Gastroesophageal sphincter (tissue), 4 donors: ENCODE data around the gene SLC66A1. TPM values are rescaled to one million over a fixed set of nuclear protein-coding genes. Genes with fewer than 3 reads are reported as not detected.
"Not testable (repeated sequence)": the region's sequence is repeated elsewhere in the genome, so short reads cannot be mapped to it uniquely, and the experiment has no call there.

Source experiments
- ATAC-seq: fragments of 150-250 bp; one replicate; pipeline ENCODE4 v1.9.1; 2016; ENCODE audit warnings: mild to moderate bottlenecking, moderate library complexity
- H3K27ac ChIP-seq, 4 donors: fragments of 200-600 bp; sonication (generic) in 3 of 4; 1 replicate in 3 of 4; 2 replicates in 1 of 4; pipeline ENCODE4 v1.5.1; 2016 to 2019
- H3K27me3 ChIP-seq: fragments of 200-600 bp; sonication (generic); one replicate; pipeline ENCODE4 v1.5.1; 2019
- H3K36me3 ChIP-seq, 2 donors: fragments of 200-600 bp; sonication (generic); one replicate each; pipeline ENCODE4 v1.5.1; 2019; ENCODE audit warnings: control low read depth in 1 of 2
- H3K4me1 ChIP-seq, 3 donors: fragments of 200-600 bp; sonication (generic); 1 replicate in 2 of 3; 2 replicates in 1 of 3; pipeline ENCODE4 v1.5.1; 2016 to 2019; ENCODE audit warnings: control low read depth in 2 of 3
- H3K4me3 ChIP-seq, 2 donors: fragments of 200-600 bp; sonication (generic); one replicate each; pipeline ENCODE4 v1.5.1; 2019; ENCODE audit warnings: mild to moderate bottlenecking in 1 of 2, moderate library complexity in 1 of 2
- H3K9me3 ChIP-seq, 3 donors: fragments of 200-600 bp; sonication (generic); one replicate each; pipeline ENCODE4 v1.5.1; 2017 to 2019; ENCODE audit warnings: control low read depth in 2 of 3
- EP300 ChIP-seq: sonication (generic); formaldehyde crosslinking; IDR thresholded peaks from one replicate; pipeline ENCODE4 v1.6.1; 2017; ENCODE audit warnings: antibody characterized with exemption, mild to moderate bottlenecking
- POLR2A ChIP-seq, 2 donors: fragments of 450-650 bp; IDR thresholded peaks; one replicate each; pipeline ENCODE4 v1.6.1; 2017; ENCODE audit warnings: antibody characterized with exemption in 2 of 2, mild to moderate bottlenecking in 2 of 2, moderate library complexity in 1 of 2
- POLR2AphosphoS5 ChIP-seq: sonication (generic); formaldehyde crosslinking; IDR thresholded peaks from one replicate; pipeline ENCODE4 v1.6.1; 2017; ENCODE audit warnings: antibody characterized with exemption
- WGBS, 2 donors: methylation state at CpG; one replicate each; pipeline ENCODE4 v1.1.5; 2018; ENCODE audit warnings: low coverage in 1 of 2; 5-methylcytosine and 5-hydroxymethylcytosine counted together
- total RNA-seq, 4 donors: library from RNA; depleted of rRNA; stranded (reverse); fragments of >200 nt; gene quantifications; one replicate each; pipeline ENCODE4 v1.1.0, GENCODE V29; 2016
- TF ChIP-seq, protein P1 (sequence below), 4 experiments: fragments of 200-600 bp in 2 of 4; fragments of 450-650 bp in 2 of 4; sonication (generic) in 1 of 4; IDR thresholded peaks; one replicate each; pipeline ENCODE4 v1.5.1; 2017 to 2019; ENCODE audit warnings: antibody characterized with exemption in 4 of 4, mild to moderate bottlenecking in 2 of 4, moderate library complexity in 2 of 4

The SLC66A1 gene
- total RNA-seq, 4 donors from 2014 or later = 8.1 to 12.3 (median 11.7) TPM

DNA sequence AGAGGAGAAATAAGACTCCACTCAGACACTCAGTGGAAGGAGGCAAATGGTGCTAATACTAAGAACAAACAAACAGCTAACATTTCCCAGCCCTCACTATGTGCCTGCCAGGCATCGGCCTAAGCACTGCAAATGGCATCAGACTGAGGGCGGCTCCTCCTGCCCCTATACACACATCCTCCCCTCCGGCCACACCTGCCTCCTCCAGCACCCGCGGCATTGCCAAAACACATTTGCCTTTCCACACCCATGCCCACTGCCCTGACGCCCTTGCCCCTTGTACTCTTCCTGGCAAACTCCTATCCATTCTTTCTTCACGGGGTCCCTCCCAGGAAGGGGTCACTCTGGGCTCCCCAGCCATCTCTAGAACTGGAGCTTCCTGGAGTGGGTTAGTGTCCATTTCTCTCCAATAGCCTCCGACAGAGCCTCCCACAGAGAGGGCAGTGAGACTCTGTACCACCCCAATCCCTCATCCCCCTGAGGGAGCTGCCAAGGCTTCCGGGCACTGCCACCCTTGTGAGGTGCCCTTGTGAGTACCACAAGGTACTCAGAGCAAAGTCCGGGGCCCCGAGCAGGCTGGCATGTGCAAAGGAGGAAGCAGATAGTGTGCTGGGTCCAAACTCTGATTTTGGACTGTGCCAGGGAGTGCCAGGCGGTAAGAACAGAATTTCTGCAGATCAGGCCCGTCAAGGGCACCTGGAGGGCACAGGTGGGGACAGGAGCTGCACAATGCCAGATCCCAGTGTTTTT lies 24.5 kb upstream of the SLC66A1 start:
- Histone ChIP-seq H3K27ac (no peak overlapping the region), H3K4me3 (no peak overlapping the region), H3K36me3 (peaks cover 0 to 20% of the 10 kb centered on the region in 2 donors), H3K4me1 (peaks cover 0 to 13% (median 4%) of the 10 kb centered on the region in 3 donors), H3K9me3 (no peaks in the 10 kb centered on the region), H3K27me3 (no peaks in the 10 kb centered on the region)
- TF ChIP-seq POLR2A (IDR thresholded peaks at IDR 0.05) = no peak
- WGBS, 2 donors = 90 to 93% methylated on average over 3 to 7 of the region's 13 CpGs
- no peak for ATAC-seq

DNA sequence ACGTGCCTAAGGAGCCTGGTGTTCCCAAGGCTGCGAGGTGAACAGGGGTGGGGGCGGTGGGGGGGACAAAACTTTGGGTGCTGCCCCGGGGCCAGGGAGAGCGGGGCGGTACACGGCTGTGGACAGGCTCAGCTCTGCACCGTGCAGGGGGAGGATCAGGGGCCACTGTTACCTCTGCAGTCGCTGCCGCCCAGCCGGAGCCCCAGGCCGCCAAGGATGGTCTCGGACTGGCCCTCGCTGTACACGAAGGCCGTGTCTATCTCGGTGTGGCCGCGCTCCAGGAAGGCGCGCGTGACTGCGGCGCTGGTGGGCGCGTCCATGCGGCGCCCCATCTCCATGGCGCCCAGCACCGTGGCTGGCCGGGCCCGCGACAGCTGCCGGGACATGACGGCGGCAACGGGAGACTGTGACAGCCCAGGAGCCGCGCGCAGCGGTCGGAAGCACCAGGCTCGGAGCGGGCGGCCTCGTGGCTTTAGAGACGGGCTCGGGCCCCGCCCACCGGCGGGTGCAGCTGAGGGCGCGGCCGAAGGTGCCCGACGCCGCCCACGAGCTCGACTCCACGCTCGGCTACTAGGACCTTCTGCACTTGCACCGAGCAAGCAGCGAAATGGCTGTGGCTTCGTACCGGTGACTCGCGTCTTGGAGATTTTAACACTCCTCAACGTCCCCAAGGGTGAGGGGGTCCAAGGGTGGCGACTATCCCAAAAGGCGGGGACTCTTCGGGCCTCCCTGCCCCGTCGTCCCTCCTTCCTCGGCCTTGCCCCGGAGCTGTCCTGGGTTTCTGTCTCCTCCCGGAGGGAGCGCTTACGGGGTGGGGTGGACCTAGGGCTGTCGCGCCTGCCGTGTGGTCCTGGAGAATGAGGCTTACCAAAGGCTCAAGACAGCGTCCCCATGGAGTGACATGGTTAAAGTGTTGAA lies 23.5 kb upstream of the SLC66A1 start, which contains the start of gene AKR7A3:
TSS of gene AKR7A3 (minus strand) at position 447 of the 918 bp plus-strand sequence. CDS start at position 386, 61 bp downstream.
- Histone ChIP-seq H3K4me3 (peak within 1 kb of the TSS; percentile 20 to 50), H3K4me1 (peaks cover 0 to 13% (median 4%) of the 10 kb centered on the region in 3 donors), H3K36me3 (peaks cover 0 to 17% of the 10 kb centered on the region in 2 donors)
- not testable (repeated sequence) for H3K9me3 ChIP-seq, H3K27ac ChIP-seq, H3K27me3 ChIP-seq
- WGBS, 2 donors = no CpG with 5 or more reads among the region's 82 CpGs
- peak; percentile 87 for ATAC-seq

DNA sequence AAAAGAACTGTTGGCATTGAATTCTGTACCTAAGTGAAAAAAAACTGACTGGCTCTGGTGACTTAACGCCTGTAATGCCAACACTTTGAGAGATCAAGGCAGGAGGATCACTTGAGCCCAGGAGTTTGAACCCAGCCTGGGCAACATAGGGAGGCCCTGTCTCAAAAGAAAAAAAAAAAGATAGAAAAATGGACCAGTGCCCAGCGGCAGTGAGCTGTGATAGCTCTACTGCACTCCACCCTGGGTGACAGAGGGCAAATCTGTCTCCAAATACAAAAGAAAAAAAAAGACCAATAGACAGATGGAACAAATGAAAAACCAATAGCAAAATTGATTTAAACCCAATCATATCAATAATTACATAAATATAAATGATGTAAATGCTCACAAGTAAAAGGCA lies 22.9 kb upstream of the SLC66A1 start:
- Histone ChIP-seq H3K27me3 (no peaks in the 10 kb centered on the region), H3K4me1 (peaks cover 0 to 13% (median 4%) of the 10 kb centered on the region in 3 donors), H3K27ac (no peak overlapping the region), H3K36me3 (peaks cover 0 to 17% of the 10 kb centered on the region in 2 donors), H3K4me3 (peak overlapping the region; percentile 20 to 50), H3K9me3 (peaks cover 0 to 6% (median 0%) of the 10 kb centered on the region in 3 donors)
- WGBS, 2 donors = 54% methylated on average over 1 of the region's 2 CpGs; no CpG with 5 or more reads in 1 of the 2 donors
- ATAC-seq = no peak
- TF ChIP-seq POLR2A (IDR thresholded peaks at IDR 0.05) (no peak), EP300 (no peak), POLR2AphosphoS5 (no peak)
- TF ChIP-seq, protein P1, sequence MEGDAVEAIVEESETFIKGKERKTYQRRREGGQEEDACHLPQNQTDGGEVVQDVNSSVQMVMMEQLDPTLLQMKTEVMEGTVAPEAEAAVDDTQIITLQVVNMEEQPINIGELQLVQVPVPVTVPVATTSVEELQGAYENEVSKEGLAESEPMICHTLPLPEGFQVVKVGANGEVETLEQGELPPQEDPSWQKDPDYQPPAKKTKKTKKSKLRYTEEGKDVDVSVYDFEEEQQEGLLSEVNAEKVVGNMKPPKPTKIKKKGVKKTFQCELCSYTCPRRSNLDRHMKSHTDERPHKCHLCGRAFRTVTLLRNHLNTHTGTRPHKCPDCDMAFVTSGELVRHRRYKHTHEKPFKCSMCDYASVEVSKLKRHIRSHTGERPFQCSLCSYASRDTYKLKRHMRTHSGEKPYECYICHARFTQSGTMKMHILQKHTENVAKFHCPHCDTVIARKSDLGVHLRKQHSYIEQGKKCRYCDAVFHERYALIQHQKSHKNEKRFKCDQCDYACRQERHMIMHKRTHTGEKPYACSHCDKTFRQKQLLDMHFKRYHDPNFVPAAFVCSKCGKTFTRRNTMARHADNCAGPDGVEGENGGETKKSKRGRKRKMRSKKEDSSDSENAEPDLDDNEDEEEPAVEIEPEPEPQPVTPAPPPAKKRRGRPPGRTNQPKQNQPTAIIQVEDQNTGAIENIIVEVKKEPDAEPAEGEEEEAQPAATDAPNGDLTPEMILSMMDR (IDR thresholded peaks at IDR 0.05) = no peak

DNA sequence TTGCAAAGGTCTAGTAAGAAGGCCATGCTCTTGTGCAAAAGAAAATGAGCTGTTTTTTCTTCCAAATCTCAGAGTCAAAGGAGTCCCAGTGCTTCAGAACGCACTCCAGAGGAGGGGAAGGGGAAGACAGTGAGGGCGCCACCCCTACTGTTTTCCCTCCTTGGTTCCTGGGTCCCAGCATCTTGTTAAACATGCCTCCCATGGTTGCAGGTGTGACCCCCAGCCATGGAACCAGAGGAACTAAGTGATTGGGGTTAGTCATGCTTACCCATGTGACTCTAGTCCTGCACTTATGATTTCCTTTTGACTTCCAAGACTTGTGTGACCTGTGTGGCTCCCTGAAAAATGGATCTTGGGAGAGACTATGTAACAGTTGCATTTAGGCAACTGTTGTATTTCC lies 17.5 kb upstream of the SLC66A1 start:
- H3K27me3 ChIP-seq = no peaks in the 10 kb centered on the region
- H3K36me3 ChIP-seq = peaks cover 0 to 27% of the 10 kb centered on the region in 2 donors
- 70 to 85% methylated on average over 2 of the region's 2 CpGs for WGBS, 2 donors
- no peaks in the 10 kb centered on the region for H3K4me1 ChIP-seq
- peaks cover 0 to 20% (median 0%) of the 10 kb centered on the region in 3 donors for H3K9me3 ChIP-seq
- no peak overlapping the region for H3K4me3 ChIP-seq
- ATAC-seq = no peak
- H3K27ac ChIP-seq = no peak overlapping the region
- TF ChIP-seq POLR2AphosphoS5 = no peak
- TF ChIP-seq, protein P1 (IDR thresholded peaks at IDR 0.05) = no peak
- no peak for TF ChIP-seq EP300
- no peak for TF ChIP-seq POLR2A (IDR thresholded peaks at IDR 0.05)

DNA sequence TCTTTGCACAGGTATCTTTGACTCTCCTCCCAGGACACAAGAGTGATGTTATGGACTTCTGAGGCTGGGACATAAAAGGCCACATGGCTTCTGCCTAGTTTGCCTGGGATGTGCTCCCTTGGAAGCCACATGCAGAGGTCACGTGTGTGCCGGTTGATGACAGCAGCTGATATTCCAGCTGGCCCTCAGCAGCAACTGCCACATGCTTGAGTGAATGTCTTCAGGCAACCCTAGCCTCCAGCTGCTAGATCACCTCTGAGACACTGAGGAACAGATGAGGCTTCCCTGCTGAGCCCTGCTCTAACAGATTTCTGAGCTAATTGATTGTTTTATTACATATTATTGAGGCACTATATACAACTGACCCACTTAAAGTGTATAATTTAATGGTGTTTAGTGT lies 11.9 kb upstream of the SLC66A1 start:
- peaks cover 0 to 56% of the 10 kb centered on the region in 2 donors for H3K36me3 ChIP-seq
- WGBS, 2 donors = 50% methylated on average over 1 of the region's 2 CpGs; no CpG with 5 or more reads in 1 of the 2 donors
- peaks cover 0 to 4% (median 0%) of the 10 kb centered on the region in 3 donors for H3K9me3 ChIP-seq
- no peak overlapping the region for H3K4me3 ChIP-seq
- no peaks in the 10 kb centered on the region for H3K4me1 ChIP-seq
- ATAC-seq = no peak
- no peak overlapping the region for H3K27ac ChIP-seq
- no peak for TF ChIP-seq EP300
- TF ChIP-seq, protein P1 (IDR thresholded peaks at IDR 0.05) = no peak
- TF ChIP-seq POLR2AphosphoS5 = no peak
- TF ChIP-seq POLR2A (IDR thresholded peaks at IDR 0.05) = no peak
- H3K27me3 ChIP-seq = no peaks in the 10 kb centered on the region

DNA sequence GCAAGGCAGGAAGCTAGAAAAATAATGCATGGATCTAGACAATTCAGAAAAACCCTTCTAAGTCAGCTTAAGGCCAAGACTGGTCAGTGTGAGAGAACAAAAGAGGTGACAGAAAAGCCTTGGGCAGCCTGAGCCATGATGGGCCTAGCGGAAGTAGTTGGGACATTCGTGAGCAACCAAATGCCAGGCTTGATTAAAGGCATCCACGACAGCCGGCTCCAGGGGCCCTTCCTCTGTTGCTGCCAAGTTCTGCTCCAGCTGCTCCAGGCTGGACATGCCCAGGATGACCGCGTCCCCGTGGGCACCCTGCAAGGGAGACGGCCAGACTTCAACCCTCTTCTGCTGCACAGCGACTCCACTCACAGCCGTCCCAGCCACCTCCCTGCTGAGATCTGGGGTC lies 8.0 kb upstream of the SLC66A1 start:
- H3K4me1 ChIP-seq, H3K9me3 ChIP-seq, H3K27me3 ChIP-seq, H3K4me3 ChIP-seq, ATAC-seq, H3K27ac ChIP-seq: not testable (repeated sequence)
- WGBS, 2 donors = 81 to 86% methylated on average over 2 to 4 of the region's 10 CpGs
- H3K36me3 ChIP-seq = peaks cover 0 to 79% of the 10 kb centered on the region in 2 donors
